HG03354 (cell line): Measurements from ENCODE around the gene TBXAS1.
"Not testable (repeated sequence)": the region's sequence is repeated elsewhere in the genome, so short reads cannot be mapped to it uniquely, and the experiment has no call there.

ENCODE experiments used
- ATAC-seq: cut with Tn5 transposase; IDR thresholded peaks from one replicate; pipeline ENCODE4 v1.9.1; 2021; ENCODE audit warnings: mild to moderate bottlenecking; ENCODE audit not compliant: unreplicated experiment, poor library complexity, severe bottlenecking

The TBXAS1 gene

GRCh38 chr7:139906879-139907278 is 77.8 kb downstream of the TBXAS1 start:
- ATAC-seq = no peak

GRCh38 chr7:139908792-139909191 is 79.7 kb downstream of the TBXAS1 start:
- ATAC-seq = no peak

- no peak for ATAC-seq
Measured at GRCh38 chr7:139909379-139910050, 80.5 kb downstream of the TBXAS1 start.

GRCh38 chr7:139913021-139913844 is 84.2 kb downstream of the TBXAS1 start:
- ATAC-seq = no peak

- no peak for ATAC-seq
Measured at GRCh38 chr7:139913845-139914135, 84.7 kb downstream of the TBXAS1 start.

GRCh38 chr7:139914306-139915267 is 85.5 kb downstream of the TBXAS1 start:
- no peak for ATAC-seq

- ATAC-seq = no peak
Measured at GRCh38 chr7:139915268-139915863, 86.3 kb downstream of the TBXAS1 start.

GRCh38 chr7:139915864-139916716 is 87.0 kb downstream of the TBXAS1 start:
- ATAC-seq = peak; percentile 92

- peak; percentile 85 for ATAC-seq
Measured at GRCh38 chr7:139916717-139917395, 87.8 kb downstream of the TBXAS1 start.

GRCh38 chr7:139917851-139918250 is 88.8 kb downstream of the TBXAS1 start:
- ATAC-seq = no peak

GRCh38 chr7:139918480-139918879 is 89.4 kb downstream of the TBXAS1 start:
- no peak for ATAC-seq

- no peak for ATAC-seq
Measured at GRCh38 chr7:139923090-139923489, 94.0 kb downstream of the TBXAS1 start.

GRCh38 chr7:139924461-139924860 is 95.4 kb downstream of the TBXAS1 start:
- no peak for ATAC-seq

- ATAC-seq = not testable (repeated sequence)
Measured at GRCh38 chr7:139929221-139929620, 100.2 kb downstream of the TBXAS1 start.

GRCh38 chr7:139930286-139930965 is 101.4 kb downstream of the TBXAS1 start:
- ATAC-seq = no peak

GRCh38 chr7:139931190-139931934 is 102.3 kb downstream of the TBXAS1 start:
- ATAC-seq = no peak

GRCh38 chr7:139932531-139932930 is 103.5 kb downstream of the TBXAS1 start:
- no peak for ATAC-seq
